IPS-NIHi11 (cell line): ENCODE data around the gene AVPR1A.
"Not testable (repeated sequence)": the region's sequence is repeated elsewhere in the genome, so short reads cannot be mapped to it uniquely, and the experiment has no call there.

ENCODE experiments used
- DNase-seq: peaks from one replicate; pipeline ENCODE4 v3.0.0; 2012; ENCODE audit warnings: mixed read lengths, low spot score

Gene AVPR1A

GRCh38 chr12:63150713-63151622 lies at the start of gene AVPR1A:
AVPR1A (minus strand) TSS chr12:63151201; CDS start chr12:63150836, 365 bp downstream.
- DNase-seq, result peak; percentile 70

GRCh38 chr12:63196168-63196567 lies 45.2 kb upstream of the AVPR1A start:
- no peak for DNase-seq

GRCh38 chr12:63179224-63179623 lies 28.2 kb upstream of the AVPR1A start:
- DNase-seq, result no peak

GRCh38 chr12:63170321-63170720 lies 19.3 kb upstream of the AVPR1A start:
- no peak for DNase-seq

GRCh38 chr12:63167741-63168140 lies 16.7 kb upstream of the AVPR1A start:
- not testable (repeated sequence) for DNase-seq

- peak; percentile 39 for DNase-seq
Measured at GRCh38 chr12:63164911-63165310, 13.9 kb upstream of the AVPR1A start.

GRCh38 chr12:63163541-63163940 lies 12.5 kb upstream of the AVPR1A start:
- no peak for DNase-seq

GRCh38 chr12:63155375-63155774 lies 4.4 kb upstream of the AVPR1A start:
- DNase-seq, result no peak

GRCh38 chr12:63154560-63154959 lies 3.6 kb upstream of the AVPR1A start:
- DNase-seq, result no peak

- no peak for DNase-seq
Measured at GRCh38 chr12:63152321-63152700, 1.3 kb upstream of the AVPR1A start.

GRCh38 chr12:63151623-63152320 lies 771 bp upstream of the AVPR1A start:
- peak; percentile 83 for DNase-seq

- DNase-seq, result peak; percentile 27
Measured at GRCh38 chr12:63149909-63150712, 890 bp downstream of the AVPR1A start.

- no peak for DNase-seq
Measured at GRCh38 chr12:63144556-63144955, 6.4 kb downstream of the AVPR1A start.

- DNase-seq, result no peak
Measured at GRCh38 chr12:63138488-63138887, 12.5 kb downstream of the AVPR1A start.

GRCh38 chr12:63133981-63134380 lies 17.0 kb downstream of the AVPR1A start:
- no peak for DNase-seq

GRCh38 chr12:63132201-63132600 lies 18.8 kb downstream of the AVPR1A start:
- DNase-seq, result no peak

- DNase-seq, result no peak
Measured at GRCh38 chr12:63129927-63130326, 21.1 kb downstream of the AVPR1A start.

- no peak for DNase-seq
Measured at GRCh38 chr12:63124778-63125177, 26.2 kb downstream of the AVPR1A start.

- DNase-seq, result peak; percentile 46
Measured at GRCh38 chr12:63103494-63104131, 47.4 kb downstream of the AVPR1A start.

- DNase-seq, result no peak
Measured at GRCh38 chr12:63101920-63102319, 49.1 kb downstream of the AVPR1A start.

- DNase-seq, result peak; percentile 29
Measured at GRCh38 chr12:63098851-63099250, 52.1 kb downstream of the AVPR1A start.
